SK-N-SH treated with all-trans-retinoic acid at 6 μM for 48 hours (cell line): ENCODE measurements around the gene DNAI7.

ENCODE experiments used
- BACH2 ChIP-seq: fragments of 250-450 bp; sonication (Bioruptor Pico); IDR thresholded peaks from 2 replicates; pipeline ENCODE4 v1.9.0; 2021; ENCODE audit warnings: mild to moderate bottlenecking, borderline replicate concordance
- CSDC2 ChIP-seq: fragments of 250-450 bp; sonication (Bioruptor Pico); IDR thresholded peaks from 2 replicates; pipeline ENCODE4 v1.5.0; 2020; ENCODE audit warnings: mild to moderate bottlenecking, moderate library complexity
- ESRRG ChIP-seq: fragments of 250-450 bp; sonication (Bioruptor Pico); IDR thresholded peaks from 2 replicates; pipeline ENCODE4 v1.6.1; 2021; ENCODE audit warnings: mild to moderate bottlenecking
- GLIS3 ChIP-seq: fragments of 250-450 bp; sonication (Bioruptor Pico); IDR thresholded peaks from 2 replicates; pipeline ENCODE4 v1.5.0; 2020; ENCODE audit warnings: mild to moderate bottlenecking, moderate library complexity
- ISL1 ChIP-seq: fragments of 250-450 bp; sonication (Bioruptor Pico); IDR thresholded peaks from 2 replicates; pipeline ENCODE4 v2.1.2; 2022; ENCODE audit warnings: mild to moderate bottlenecking, moderate library complexity
- OSR1 ChIP-seq: fragments of 250-450 bp; sonication (Bioruptor Pico); IDR thresholded peaks from 2 replicates; pipeline ENCODE4 v1.8.0; 2022; ENCODE audit warnings: moderate library complexity, mild to moderate bottlenecking, inconsistent platforms
- ZC3H10 ChIP-seq: fragments of 250-450 bp; sonication (Bioruptor Pico); IDR thresholded peaks from 2 replicates; pipeline ENCODE4 v1.5.1; 2021; ENCODE audit warnings: mild to moderate bottlenecking, moderate library complexity
- ZFP30 ChIP-seq: fragments of 450-650 bp; formaldehyde crosslinking; IDR thresholded peaks from 2 replicates; pipeline ENCODE4 v1.5.0; 2022; ENCODE audit warnings: mild to moderate bottlenecking, moderate library complexity
- TF ChIP-seq, protein P1 (sequence below): fragments of 250-450 bp; sonication (Bioruptor Pico); IDR thresholded peaks from 2 replicates; pipeline ENCODE4 v1.8.0; 2020; ENCODE audit warnings: mild to moderate bottlenecking, moderate library complexity, borderline replicate concordance
- TF ChIP-seq, protein P2 (sequence below): fragments of 250-450 bp; sonication (Bioruptor Pico); IDR thresholded peaks from 2 replicates; pipeline ENCODE4 v1.5.1; 2021; ENCODE audit warnings: mild to moderate bottlenecking, moderate library complexity
- TF ChIP-seq, protein P3 (sequence below): fragments of 250-450 bp; sonication (Bioruptor Pico); IDR thresholded peaks from 2 replicates; pipeline ENCODE4 v1.5.0; 2020; ENCODE audit warnings: mild to moderate bottlenecking, moderate library complexity
- TF ChIP-seq, protein P4 (sequence below): fragments of 250-450 bp; sonication (Bioruptor Pico); IDR thresholded peaks from 2 replicates; pipeline ENCODE4 v1.5.1; 2020; ENCODE audit warnings: low read depth, mild to moderate bottlenecking, moderate library complexity

DNA sequence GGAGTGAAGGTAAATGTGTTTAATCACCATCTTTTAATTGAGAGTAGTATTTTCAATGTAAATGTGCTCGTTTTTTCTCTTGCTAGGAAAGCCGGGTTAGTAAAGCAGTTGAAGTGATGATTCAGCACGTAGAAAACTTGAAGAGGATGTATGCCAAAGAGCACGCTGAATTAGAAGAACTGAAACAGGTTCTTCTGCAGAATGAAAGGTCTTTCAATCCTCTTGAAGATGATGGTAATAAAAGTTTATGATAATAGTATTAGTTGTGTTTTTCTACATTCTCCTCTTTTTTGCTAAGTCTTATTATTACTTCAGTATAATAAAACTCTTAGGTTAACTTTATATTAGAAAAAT lies 93.9 kb downstream of the DNAI7 start:
- TF ChIP-seq, protein P1, sequence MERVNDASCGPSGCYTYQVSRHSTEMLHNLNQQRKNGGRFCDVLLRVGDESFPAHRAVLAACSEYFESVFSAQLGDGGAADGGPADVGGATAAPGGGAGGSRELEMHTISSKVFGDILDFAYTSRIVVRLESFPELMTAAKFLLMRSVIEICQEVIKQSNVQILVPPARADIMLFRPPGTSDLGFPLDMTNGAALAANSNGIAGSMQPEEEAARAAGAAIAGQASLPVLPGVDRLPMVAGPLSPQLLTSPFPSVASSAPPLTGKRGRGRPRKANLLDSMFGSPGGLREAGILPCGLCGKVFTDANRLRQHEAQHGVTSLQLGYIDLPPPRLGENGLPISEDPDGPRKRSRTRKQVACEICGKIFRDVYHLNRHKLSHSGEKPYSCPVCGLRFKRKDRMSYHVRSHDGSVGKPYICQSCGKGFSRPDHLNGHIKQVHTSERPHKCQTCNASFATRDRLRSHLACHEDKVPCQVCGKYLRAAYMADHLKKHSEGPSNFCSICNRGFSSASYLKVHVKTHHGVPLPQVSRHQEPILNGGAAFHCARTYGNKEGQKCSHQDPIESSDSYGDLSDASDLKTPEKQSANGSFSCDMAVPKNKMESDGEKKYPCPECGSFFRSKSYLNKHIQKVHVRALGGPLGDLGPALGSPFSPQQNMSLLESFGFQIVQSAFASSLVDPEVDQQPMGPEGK (CRISPR knock-in tag), result no peak
- no peak for TF ChIP-seq ZFP30
- no peak for TF ChIP-seq BACH2
- TF ChIP-seq, protein P2, sequence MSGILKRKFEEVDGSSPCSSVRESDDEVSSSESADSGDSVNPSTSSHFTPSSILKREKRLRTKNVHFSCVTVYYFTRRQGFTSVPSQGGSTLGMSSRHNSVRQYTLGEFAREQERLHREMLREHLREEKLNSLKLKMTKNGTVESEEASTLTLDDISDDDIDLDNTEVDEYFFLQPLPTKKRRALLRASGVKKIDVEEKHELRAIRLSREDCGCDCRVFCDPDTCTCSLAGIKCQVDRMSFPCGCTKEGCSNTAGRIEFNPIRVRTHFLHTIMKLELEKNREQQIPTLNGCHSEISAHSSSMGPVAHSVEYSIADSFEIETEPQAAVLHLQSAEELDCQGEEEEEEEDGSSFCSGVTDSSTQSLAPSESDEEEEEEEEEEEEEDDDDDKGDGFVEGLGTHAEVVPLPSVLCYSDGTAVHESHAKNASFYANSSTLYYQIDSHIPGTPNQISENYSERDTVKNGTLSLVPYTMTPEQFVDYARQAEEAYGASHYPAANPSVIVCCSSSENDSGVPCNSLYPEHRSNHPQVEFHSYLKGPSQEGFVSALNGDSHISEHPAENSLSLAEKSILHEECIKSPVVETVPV (CRISPR knock-in tag), result no peak
- no peak for TF ChIP-seq ZC3H10 (CRISPR knock-in tag)
- TF ChIP-seq, protein P3, sequence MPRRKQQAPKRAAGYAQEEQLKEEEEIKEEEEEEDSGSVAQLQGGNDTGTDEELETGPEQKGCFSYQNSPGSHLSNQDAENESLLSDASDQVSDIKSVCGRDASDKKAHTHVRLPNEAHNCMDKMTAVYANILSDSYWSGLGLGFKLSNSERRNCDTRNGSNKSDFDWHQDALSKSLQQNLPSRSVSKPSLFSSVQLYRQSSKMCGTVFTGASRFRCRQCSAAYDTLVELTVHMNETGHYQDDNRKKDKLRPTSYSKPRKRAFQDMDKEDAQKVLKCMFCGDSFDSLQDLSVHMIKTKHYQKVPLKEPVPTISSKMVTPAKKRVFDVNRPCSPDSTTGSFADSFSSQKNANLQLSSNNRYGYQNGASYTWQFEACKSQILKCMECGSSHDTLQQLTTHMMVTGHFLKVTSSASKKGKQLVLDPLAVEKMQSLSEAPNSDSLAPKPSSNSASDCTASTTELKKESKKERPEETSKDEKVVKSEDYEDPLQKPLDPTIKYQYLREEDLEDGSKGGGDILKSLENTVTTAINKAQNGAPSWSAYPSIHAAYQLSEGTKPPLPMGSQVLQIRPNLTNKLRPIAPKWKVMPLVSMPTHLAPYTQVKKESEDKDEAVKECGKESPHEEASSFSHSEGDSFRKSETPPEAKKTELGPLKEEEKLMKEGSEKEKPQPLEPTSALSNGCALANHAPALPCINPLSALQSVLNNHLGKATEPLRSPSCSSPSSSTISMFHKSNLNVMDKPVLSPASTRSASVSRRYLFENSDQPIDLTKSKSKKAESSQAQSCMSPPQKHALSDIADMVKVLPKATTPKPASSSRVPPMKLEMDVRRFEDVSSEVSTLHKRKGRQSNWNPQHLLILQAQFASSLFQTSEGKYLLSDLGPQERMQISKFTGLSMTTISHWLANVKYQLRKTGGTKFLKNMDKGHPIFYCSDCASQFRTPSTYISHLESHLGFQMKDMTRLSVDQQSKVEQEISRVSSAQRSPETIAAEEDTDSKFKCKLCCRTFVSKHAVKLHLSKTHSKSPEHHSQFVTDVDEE (CRISPR knock-in tag), result no peak
- no peak for TF ChIP-seq CSDC2 (CRISPR knock-in tag)
- no peak for TF ChIP-seq ISL1 (CRISPR knock-in tag)
- no peak for TF ChIP-seq OSR1 (CRISPR knock-in tag)
- TF ChIP-seq, protein P4, sequence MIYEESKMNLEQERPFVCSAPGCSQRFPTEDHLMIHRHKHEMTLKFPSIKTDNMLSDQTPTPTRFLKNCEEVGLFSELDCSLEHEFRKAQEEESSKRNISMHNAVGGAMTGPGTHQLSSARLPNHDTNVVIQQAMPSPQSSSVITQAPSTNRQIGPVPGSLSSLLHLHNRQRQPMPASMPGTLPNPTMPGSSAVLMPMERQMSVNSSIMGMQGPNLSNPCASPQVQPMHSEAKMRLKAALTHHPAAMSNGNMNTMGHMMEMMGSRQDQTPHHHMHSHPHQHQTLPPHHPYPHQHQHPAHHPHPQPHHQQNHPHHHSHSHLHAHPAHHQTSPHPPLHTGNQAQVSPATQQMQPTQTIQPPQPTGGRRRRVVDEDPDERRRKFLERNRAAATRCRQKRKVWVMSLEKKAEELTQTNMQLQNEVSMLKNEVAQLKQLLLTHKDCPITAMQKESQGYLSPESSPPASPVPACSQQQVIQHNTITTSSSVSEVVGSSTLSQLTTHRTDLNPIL (CRISPR knock-in tag), result no peak
- no peak for TF ChIP-seq ESRRG (CRISPR knock-in tag)
- TF ChIP-seq GLIS3 (CRISPR knock-in tag), result no peak
